HG03354 (cell line): ENCODE measurements around the gene MAST4.

Experiments used
- ATAC-seq: cut with Tn5 transposase; IDR thresholded peaks from one replicate; pipeline ENCODE4 v1.9.1; 2021; ENCODE audit warnings: mild to moderate bottlenecking; ENCODE audit not compliant: unreplicated experiment, poor library complexity, severe bottlenecking

The MAST4 gene

DNA sequence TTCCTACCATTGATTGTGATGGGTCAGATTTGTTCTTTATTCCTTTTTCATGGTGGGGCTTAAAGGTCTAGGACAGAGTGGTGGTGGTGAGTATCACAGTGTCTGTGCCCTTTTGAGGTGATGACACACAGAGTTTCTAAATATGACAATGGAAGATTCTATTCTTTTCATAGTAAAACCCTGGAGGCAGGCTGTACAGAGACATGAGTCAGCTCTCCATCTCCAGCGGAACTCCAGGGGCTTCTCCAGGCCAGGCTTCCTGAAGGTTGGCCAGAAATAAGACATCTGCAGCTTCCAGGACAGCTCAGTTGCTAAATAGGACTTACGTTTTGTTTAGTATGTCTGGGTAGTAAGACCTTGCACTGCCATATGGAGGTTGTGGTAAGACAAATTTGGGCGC, 370.9 kb downstream of the MAST4 start:
- ATAC-seq = no peak

- ATAC-seq = no peak
Observed at GRCh38 chr5:66967826-66968262, 371.7 kb downstream of the MAST4 start.

GRCh38 chr5:66969484-66969883, 373.3 kb downstream of the MAST4 start:
- ATAC-seq = no peak

GRCh38 chr5:66969963-66970362, 373.8 kb downstream of the MAST4 start:
- no peak for ATAC-seq

DNA sequence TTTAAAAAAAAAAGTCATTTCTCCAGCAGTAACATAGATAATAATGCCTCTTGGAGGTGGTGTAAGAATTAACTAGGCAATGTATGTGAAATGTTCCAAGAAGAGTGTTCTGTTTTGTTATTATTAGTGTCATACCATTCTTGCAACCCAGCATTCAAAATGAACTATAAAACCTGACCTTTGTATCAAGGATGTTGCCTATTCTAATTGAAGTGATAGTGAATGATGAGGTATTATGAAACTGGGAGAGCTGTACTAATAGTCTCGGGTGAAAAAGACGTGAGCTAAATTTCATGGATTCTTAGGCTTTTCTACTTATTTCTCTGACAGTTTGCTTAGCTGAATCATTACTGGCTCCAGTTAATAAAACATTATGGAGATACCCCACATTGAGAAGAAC, 375.8 kb downstream of the MAST4 start:
- ATAC-seq = no peak

DNA sequence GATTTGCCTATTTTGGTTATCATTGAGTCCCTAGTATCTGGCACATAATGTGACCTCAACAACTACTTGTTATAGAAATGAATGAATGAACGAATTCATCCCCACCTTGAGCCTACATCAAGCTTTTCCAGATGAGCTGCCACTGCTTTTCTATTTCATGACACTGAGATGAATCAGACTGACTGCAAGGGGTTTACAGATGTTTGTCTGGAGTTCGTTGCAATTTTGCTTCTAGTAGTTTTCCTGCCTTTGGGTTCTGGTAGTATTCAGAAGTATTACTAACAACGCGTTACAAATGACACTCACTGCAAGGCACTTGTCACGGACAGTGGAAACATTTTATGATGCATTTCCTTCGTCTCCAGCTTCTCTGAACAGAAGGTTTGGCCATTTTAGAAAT, 378.1 kb downstream of the MAST4 start:
- no peak for ATAC-seq

DNA sequence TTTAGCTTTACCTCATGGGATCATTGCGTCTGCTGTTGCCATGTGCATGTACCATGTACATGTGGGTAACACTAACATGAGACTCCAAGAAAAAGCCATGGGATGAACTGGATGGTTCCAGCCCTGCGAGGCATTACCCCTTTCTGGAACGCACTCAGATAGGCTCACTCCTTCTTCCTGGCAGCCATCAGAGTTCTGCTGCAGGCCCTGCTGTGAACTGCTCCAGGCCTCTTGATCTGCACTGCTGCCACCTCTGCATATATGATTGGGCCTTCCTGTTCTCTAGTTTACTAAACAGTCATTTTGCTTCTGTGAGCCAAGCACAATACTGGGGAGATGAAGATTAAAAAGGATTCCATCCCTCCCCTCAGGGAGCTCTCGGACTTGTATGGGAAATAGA, 379.9 kb downstream of the MAST4 start:
- ATAC-seq = no peak

- no peak for ATAC-seq
Observed at GRCh38 chr5:66979738-66980137, 383.5 kb downstream of the MAST4 start.

DNA sequence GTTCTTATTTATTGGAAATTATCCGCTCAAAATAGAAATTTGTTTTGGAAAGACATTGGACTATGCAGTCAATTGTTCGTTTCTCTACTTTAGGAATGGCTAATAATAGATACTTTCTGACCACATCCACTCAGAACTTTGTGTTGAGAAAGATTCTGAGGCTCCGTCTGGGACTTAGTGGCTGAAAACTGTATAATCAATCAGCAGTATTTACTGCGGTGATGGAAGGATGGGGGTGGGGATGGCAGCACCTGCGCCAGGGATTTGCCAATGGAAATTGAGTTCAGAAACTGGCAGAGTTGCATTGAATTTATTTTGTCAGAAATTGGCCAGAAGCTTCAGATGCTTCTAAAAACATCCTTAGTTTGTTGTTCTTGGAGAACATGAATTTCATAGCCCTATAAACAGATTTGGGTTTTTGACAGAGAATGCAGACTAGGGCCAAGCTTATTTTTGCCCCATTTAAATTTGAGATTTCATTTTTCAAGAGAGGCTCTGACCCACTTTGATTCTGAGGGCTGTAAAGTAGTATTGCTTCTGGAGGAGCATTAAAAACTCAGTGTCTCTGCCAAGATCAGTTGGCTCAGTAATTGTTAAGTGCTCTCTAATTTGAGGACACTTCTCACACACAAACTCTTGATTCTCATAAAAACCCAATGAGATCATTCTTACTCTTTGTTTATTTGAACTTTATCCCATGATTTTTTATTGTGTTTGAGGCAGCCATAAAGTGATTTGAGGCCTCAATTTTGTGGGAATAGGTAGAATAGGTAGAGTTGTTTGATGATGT, 385.3 kb downstream of the MAST4 start:
- no peak for ATAC-seq

- no peak for ATAC-seq
Observed at GRCh38 chr5:66982056-66982387, 385.8 kb downstream of the MAST4 start.

GRCh38 chr5:66982470-66982869, 386.3 kb downstream of the MAST4 start:
- no peak for ATAC-seq

GRCh38 chr5:66985417-66985816, 389.2 kb downstream of the MAST4 start:
- ATAC-seq = no peak

DNA sequence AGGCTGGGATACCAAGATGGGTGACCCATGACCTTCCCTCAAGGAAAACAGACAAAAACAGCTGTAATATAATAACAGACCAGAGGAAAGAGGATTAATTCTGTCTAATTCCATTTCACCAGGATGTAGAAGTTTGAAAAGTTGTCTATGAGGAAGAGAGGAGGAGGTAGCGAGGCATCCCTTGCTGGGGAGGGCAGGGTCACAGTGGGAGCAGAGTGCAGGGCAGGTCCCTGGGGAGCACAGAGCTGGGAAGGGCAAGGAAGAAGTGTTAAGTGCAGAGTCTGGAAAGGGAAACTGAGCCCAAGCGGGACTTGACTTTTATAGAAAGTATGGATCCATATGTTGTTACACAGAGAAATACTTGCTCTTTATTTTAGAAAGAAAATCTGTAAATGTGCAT, 389.8 kb downstream of the MAST4 start:
- no peak for ATAC-seq

GRCh38 chr5:66986534-66986933, 390.3 kb downstream of the MAST4 start:
- ATAC-seq = no peak

- ATAC-seq = no peak
Observed at GRCh38 chr5:66987126-66987525, 390.9 kb downstream of the MAST4 start.

GRCh38 chr5:66987540-66987939, 391.3 kb downstream of the MAST4 start:
- ATAC-seq = no peak

DNA sequence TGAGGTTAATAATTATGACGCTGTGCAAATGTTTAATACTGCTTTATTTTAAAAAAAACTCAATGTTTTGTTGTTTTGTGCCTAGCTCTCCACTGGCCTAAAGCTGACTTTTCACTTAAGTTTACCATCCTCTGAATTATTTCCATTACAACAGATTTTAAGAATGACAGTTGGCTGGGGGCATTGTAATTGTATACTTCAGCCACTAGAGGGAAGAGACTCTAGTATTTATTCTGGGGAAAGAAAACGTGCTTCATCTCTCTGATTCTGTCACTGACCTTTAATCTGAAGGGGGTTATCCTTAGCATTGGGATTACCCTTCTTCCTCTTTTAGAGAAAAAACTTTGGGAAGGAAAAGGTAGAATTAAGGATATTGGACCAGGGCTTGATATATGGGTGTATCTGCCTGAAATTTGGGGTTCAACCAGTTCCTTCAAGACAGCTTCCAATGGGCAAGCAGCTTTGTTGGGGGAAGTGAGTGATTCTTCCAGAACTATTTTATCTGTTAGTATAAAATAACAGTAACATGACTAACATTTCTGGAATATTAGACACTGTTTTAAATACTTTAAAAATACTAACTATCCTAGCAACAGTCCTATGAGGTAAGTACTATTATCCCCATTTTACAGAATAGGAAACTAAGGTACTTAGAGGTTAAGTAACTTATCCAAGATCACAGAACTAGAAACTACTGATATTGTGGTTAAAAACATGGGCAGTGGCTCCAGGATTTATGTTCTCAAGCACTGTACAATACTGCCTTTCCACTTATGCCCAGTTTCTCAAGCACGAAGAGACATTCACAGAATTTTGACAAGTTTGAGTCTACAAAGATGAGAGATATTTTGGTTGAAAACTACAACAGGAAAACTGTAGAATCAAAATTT, 392.0 kb downstream of the MAST4 start:
- peak; percentile 66 for ATAC-seq

GRCh38 chr5:66989286-66989685, 393.1 kb downstream of the MAST4 start:
- ATAC-seq = no peak

DNA sequence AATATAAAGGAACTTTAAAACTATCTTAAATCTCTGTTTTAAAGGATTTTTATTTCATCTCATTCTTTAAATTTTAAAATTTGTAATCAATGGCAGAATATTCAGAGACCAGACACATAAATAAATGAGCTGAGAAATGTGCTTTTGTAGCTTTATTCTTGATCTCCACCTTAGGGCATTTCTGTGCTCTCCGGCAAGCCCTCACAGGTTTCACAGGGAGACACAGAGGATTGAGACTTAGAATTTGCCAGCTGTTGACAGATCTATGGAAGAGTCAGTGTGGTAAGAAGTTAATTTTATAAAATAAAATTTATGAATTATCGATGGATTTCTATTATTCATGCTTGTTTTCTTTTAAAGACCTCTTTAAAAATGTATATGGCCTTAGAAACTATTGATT, 393.6 kb downstream of the MAST4 start:
- no peak for ATAC-seq

- ATAC-seq = no peak
Observed at GRCh38 chr5:66991746-66992145, 395.6 kb downstream of the MAST4 start.

DNA sequence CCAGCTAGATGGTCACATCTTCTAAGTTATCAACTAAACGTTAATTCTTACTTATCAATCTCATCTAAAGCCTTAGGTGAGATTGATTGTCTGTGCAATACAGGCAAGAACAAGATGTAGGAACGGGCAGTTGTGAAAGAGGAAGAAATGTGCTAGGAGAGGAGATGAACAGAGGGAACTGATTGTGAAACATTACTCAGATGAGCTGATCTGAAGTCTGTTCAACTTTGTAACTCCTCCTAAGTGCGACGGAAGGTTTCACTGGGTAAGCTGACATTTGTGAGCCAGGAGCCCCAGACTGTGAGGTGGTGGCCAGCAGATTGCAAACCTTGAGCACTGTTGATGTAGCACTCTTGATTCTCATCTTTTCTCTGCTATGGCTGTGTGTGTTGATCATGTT, 396.4 kb downstream of the MAST4 start:
- ATAC-seq = no peak
